H1 (cell line): ENCODE measurements around the gene TMEM212. TPM values are rescaled to one million over a fixed set of nuclear protein-coding genes. Genes with fewer than 3 reads are reported as not detected.

Experiments used
- CEBPB ChIP-seq: IDR thresholded peaks from 2 replicates; pipeline ENCODE4 v1.6.1; 2012; ENCODE audit warnings: low read depth, low read length
- polyA plus RNA-seq, 7 experiments: library from polyadenylated mRNA; depleted of rRNA in 3 of 7; stranded (reverse) in 5 of 7; unstranded in 2 of 7; fragments of >200 nt in 5 of 7; fragments of 200-250 nt in 2 of 7; gene quantifications; 1 replicate in 5 of 7; 2 replicates in 1 of 7; 4 replicates in 1 of 7; pipeline versions ENCODE4 v1.2.1 to v1.2.3, GENCODE V29; 2011 to 2013; ENCODE audit warnings: missing spikeins in 2 of 7, mixed read lengths in 2 of 7
- total RNA-seq: library from RNA; stranded (reverse); fragmentation: NEBNext Ultra II Directional; extraction: Animal tissue kit (Norgen Biotek cat#: 25700); gene quantifications from 2 replicates; pipeline ENCODE4 v1.2.1, GENCODE V29; 2021
- TF ChIP-seq, protein P1 (sequence below): fragments of 300-600 bp; sonication (generic); IDR thresholded peaks from 2 replicates; pipeline ENCODE4 v1.7.1; 2012; ENCODE audit warnings: low read length, moderate library complexity, mild to moderate bottlenecking, inconsistent platforms; ENCODE audit not compliant: insufficient replicate concordance

TMEM212 gene
- total and polyA plus RNA-seq, 2 of the 8 experiments (the other 6 are each of a cell fraction or from before 2014, with no cell fraction given): not detected

- TF ChIP-seq, protein P1, sequence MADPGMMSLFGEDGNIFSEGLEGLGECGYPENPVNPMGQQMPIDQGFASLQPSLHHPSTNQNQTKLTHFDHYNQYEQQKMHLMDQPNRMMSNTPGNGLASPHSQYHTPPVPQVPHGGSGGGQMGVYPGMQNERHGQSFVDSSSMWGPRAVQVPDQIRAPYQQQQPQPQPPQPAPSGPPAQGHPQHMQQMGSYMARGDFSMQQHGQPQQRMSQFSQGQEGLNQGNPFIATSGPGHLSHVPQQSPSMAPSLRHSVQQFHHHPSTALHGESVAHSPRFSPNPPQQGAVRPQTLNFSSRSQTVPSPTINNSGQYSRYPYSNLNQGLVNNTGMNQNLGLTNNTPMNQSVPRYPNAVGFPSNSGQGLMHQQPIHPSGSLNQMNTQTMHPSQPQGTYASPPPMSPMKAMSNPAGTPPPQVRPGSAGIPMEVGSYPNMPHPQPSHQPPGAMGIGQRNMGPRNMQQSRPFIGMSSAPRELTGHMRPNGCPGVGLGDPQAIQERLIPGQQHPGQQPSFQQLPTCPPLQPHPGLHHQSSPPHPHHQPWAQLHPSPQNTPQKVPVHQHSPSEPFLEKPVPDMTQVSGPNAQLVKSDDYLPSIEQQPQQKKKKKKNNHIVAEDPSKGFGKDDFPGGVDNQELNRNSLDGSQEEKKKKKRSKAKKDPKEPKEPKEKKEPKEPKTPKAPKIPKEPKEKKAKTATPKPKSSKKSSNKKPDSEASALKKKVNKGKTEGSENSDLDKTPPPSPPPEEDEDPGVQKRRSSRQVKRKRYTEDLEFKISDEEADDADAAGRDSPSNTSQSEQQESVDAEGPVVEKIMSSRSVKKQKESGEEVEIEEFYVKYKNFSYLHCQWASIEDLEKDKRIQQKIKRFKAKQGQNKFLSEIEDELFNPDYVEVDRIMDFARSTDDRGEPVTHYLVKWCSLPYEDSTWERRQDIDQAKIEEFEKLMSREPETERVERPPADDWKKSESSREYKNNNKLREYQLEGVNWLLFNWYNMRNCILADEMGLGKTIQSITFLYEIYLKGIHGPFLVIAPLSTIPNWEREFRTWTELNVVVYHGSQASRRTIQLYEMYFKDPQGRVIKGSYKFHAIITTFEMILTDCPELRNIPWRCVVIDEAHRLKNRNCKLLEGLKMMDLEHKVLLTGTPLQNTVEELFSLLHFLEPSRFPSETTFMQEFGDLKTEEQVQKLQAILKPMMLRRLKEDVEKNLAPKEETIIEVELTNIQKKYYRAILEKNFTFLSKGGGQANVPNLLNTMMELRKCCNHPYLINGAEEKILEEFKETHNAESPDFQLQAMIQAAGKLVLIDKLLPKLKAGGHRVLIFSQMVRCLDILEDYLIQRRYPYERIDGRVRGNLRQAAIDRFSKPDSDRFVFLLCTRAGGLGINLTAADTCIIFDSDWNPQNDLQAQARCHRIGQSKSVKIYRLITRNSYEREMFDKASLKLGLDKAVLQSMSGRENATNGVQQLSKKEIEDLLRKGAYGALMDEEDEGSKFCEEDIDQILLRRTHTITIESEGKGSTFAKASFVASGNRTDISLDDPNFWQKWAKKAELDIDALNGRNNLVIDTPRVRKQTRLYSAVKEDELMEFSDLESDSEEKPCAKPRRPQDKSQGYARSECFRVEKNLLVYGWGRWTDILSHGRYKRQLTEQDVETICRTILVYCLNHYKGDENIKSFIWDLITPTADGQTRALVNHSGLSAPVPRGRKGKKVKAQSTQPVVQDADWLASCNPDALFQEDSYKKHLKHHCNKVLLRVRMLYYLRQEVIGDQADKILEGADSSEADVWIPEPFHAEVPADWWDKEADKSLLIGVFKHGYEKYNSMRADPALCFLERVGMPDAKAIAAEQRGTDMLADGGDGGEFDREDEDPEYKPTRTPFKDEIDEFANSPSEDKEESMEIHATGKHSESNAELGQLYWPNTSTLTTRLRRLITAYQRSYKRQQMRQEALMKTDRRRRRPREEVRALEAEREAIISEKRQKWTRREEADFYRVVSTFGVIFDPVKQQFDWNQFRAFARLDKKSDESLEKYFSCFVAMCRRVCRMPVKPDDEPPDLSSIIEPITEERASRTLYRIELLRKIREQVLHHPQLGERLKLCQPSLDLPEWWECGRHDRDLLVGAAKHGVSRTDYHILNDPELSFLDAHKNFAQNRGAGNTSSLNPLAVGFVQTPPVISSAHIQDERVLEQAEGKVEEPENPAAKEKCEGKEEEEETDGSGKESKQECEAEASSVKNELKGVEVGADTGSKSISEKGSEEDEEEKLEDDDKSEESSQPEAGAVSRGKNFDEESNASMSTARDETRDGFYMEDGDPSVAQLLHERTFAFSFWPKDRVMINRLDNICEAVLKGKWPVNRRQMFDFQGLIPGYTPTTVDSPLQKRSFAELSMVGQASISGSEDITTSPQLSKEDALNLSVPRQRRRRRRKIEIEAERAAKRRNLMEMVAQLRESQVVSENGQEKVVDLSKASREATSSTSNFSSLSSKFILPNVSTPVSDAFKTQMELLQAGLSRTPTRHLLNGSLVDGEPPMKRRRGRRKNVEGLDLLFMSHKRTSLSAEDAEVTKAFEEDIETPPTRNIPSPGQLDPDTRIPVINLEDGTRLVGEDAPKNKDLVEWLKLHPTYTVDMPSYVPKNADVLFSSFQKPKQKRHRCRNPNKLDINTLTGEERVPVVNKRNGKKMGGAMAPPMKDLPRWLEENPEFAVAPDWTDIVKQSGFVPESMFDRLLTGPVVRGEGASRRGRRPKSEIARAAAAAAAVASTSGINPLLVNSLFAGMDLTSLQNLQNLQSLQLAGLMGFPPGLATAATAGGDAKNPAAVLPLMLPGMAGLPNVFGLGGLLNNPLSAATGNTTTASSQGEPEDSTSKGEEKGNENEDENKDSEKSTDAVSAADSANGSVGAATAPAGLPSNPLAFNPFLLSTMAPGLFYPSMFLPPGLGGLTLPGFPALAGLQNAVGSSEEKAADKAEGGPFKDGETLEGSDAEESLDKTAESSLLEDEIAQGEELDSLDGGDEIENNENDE: no peak
- no peak for TF ChIP-seq CEBPB
Observed at GRCh38 chr3:171845481-171846284, 2.5 kb downstream of the TMEM212 start (continued).
